IMR-90 (cell line): ENCODE data around the gene DENND1A. TPM values are rescaled to one million over a fixed set of nuclear protein-coding genes. Genes with fewer than 3 reads are reported as not detected.

Experiments used
- ATAC-seq: fragments of 200-7000 bp; cut with Tn5 transposase; 2 replicates; pipeline ENCODE4 v1.9.1; 2020; ENCODE audit warnings: low read depth, mild to moderate bottlenecking, moderate library complexity
- BruUV-seq: library from RNA; stranded (reverse); fragments of 400-500 nt; replicated peaks from 2 replicates; lab custom pipeline; 2021; lab: Mats Ljungman, UMichigan
- CTCF ChIA-PET: fragments of 300-600 bp; formaldehyde crosslinking; extraction: SDS; loops from one replicate; lab custom pipeline; 2021; ENCODE audit warnings: antibody characterized with exemption; lab: Yijun Ruan, JAX
- POLR2A ChIA-PET: fragments of 300-600 bp; sonication (Branson Sonifier 250); formaldehyde crosslinking; loops from one replicate; lab custom pipeline; 2022; ENCODE audit warnings: antibody characterized with exemption; ENCODE audit not compliant: unreplicated experiment; lab: Charles Lee
- DNase-seq: peaks from one replicate; pipeline ENCODE4 v3.0.0; 2013
- H2AFZ ChIP-seq: replicated peaks from 2 replicates; pipeline ENCODE3; 2013; ENCODE audit warnings: low read length, mild to moderate bottlenecking; ENCODE audit not compliant: poor library complexity
- H2AK5ac ChIP-seq: 2 replicates; pipeline ENCODE4 v1.6.1; 2013; ENCODE audit warnings: low read depth, low read length, inconsistent platforms
- H2AK9ac ChIP-seq: replicated peaks from 2 replicates; pipeline ENCODE3; 2013; ENCODE audit warnings: mild to moderate bottlenecking, low read depth, low read length, moderate library complexity; ENCODE audit not compliant: poor library complexity
- H2BK120ac ChIP-seq: 2 replicates; pipeline ENCODE4 v1.6.1; 2013; ENCODE audit warnings: low read depth, low read length, inconsistent platforms
- H2BK15ac ChIP-seq: 3 replicates; pipeline ENCODE4 v1.6.1; 2013; ENCODE audit warnings: low read depth, low read length, inconsistent platforms
- H2BK20ac ChIP-seq: 2 replicates; pipeline ENCODE4 v1.6.1; 2013; ENCODE audit warnings: low read depth, mild to moderate bottlenecking, inconsistent platforms, low read length, moderate library complexity
- H2BK5ac ChIP-seq: 2 replicates; pipeline ENCODE4 v1.6.1; 2013; ENCODE audit warnings: mild to moderate bottlenecking, low read depth, low read length, inconsistent platforms; ENCODE audit not compliant: poor library complexity, severe bottlenecking
- H3K14ac ChIP-seq: replicated peaks from 2 replicates; pipeline ENCODE4 v1.6.1; 2013; ENCODE audit warnings: low read depth, low read length, inconsistent platforms
- H3K18ac ChIP-seq: 2 replicates; pipeline ENCODE4 v1.6.1; 2013; ENCODE audit warnings: low read depth, low read length, control low read depth
- H3K23ac ChIP-seq: 2 replicates; pipeline ENCODE4 v1.6.1; 2013; ENCODE audit warnings: low read depth, low read length, inconsistent platforms
- H3K27ac ChIP-seq: 2 replicates; pipeline ENCODE4 v1.5.1; 2013; ENCODE audit warnings: mild to moderate bottlenecking, control low read depth, low read length; ENCODE audit not compliant: insufficient read depth
- H3K27me3 ChIP-seq: 2 replicates; pipeline ENCODE4 v1.6.1; 2013; ENCODE audit warnings: low read length; ENCODE audit not compliant: control insufficient read depth, insufficient read depth
- H3K36me3 ChIP-seq: 2 replicates; pipeline ENCODE4 v1.6.1; 2013; ENCODE audit warnings: low read length, mixed read lengths; ENCODE audit not compliant: control insufficient read depth, insufficient read depth
- H3K4ac ChIP-seq: 2 replicates; pipeline ENCODE4 v1.6.1; 2013; ENCODE audit warnings: low read depth, low read length, inconsistent platforms
- H3K4me1 ChIP-seq: 2 replicates; pipeline ENCODE4 v1.6.1; 2013; ENCODE audit warnings: low read length, mixed read lengths; ENCODE audit not compliant: control insufficient read depth, insufficient read depth
- H3K4me2 ChIP-seq: 2 replicates; pipeline ENCODE4 v1.6.1; 2013; ENCODE audit warnings: low read depth, mild to moderate bottlenecking, control low read depth, low read length, moderate library complexity
- H3K4me3 ChIP-seq: 2 replicates; pipeline ENCODE4 v1.5.1; 2013; ENCODE audit warnings: low read depth, mild to moderate bottlenecking, control low read depth, low read length, moderate library complexity; ENCODE audit not compliant: insufficient read depth
- H3K56ac ChIP-seq: 2 replicates; pipeline ENCODE4 v1.6.1; 2013; ENCODE audit warnings: low read length, inconsistent platforms; ENCODE audit not compliant: insufficient read depth; ENCODE audit errors: extremely low read depth
- H3K79me1 ChIP-seq, 2 experiments: 2 replicates each; pipeline ENCODE4 v1.6.1; 2013; ENCODE audit warnings: low read length in 2 of 2, inconsistent platforms in 1 of 2, low read depth in 1 of 2
- H3K9ac ChIP-seq: 2 replicates; pipeline ENCODE4 v1.6.1; 2013; ENCODE audit warnings: low read depth, low read length, control low read depth
- H3K9me1 ChIP-seq: 2 replicates; pipeline ENCODE4 v1.6.1; 2013; ENCODE audit warnings: low read length, inconsistent platforms; ENCODE audit not compliant: insufficient read depth
- H3K9me3 ChIP-seq: 2 replicates; pipeline ENCODE4 v1.6.1; 2013; ENCODE audit warnings: low read length; ENCODE audit not compliant: control insufficient read depth, insufficient read depth
- H4K20me1 ChIP-seq: 2 replicates; pipeline ENCODE4 v1.6.1; 2013; ENCODE audit warnings: low read length, inconsistent platforms; ENCODE audit not compliant: insufficient read depth
- H4K5ac ChIP-seq: 2 replicates; pipeline ENCODE4 v1.6.1; 2013; ENCODE audit warnings: mild to moderate bottlenecking, low read depth, low read length, control low read depth
- H4K8ac ChIP-seq, 2 experiments: 2 replicates each; pipeline ENCODE4 v1.6.1; 2013; ENCODE audit warnings: low read depth in 2 of 2, low read length in 2 of 2, control low read depth in 1 of 2, inconsistent platforms in 1 of 2
- H4K91ac ChIP-seq: 2 replicates; pipeline ENCODE4 v1.6.1; 2013; ENCODE audit warnings: low read depth, low read length, inconsistent platforms; ENCODE audit not compliant: insufficient read depth
- BHLHE40 ChIP-seq: fragments of 150-350 bp; IDR thresholded peaks from 2 replicates; pipeline ENCODE4 v1.6.1; 2016; ENCODE audit warnings: mild to moderate bottlenecking, low read depth, low read length
- dilution Hi-C: fragments of 300-500 bp; cut with HindIII; formaldehyde crosslinking; loops from one replicate; pipeline ENCODE4 v1.14.3; 2018; ENCODE audit warnings: low sequenced_read_pairs; ENCODE audit not compliant: unreplicated experiment
- in situ Hi-C: fragments of 300-500 bp; cut with MboI; formaldehyde crosslinking; loops from 3 replicates; pipeline ENCODE4 v1.14.3; 2019; ENCODE audit warnings: low sequenced_read_pairs, inconsistent platforms, mixed read lengths
- intact Hi-C: fragments of 100-400 bp; cut with micrococcal nuclease; formaldehyde crosslinking; loops from 2 replicates; pipeline ENCODE4 v1.10.0; 2022
- polyA plus RNA-seq, 3 experiments: library from polyadenylated mRNA; depleted of rRNA; stranded (reverse); fragments of >200 nt; gene quantifications; 2 replicates each; pipeline ENCODE4 v1.2.3, GENCODE V29; 2012; ENCODE audit warnings: low replicate concordance in 1 of 3
- total RNA-seq: library from RNA; depleted of rRNA; stranded (reverse); fragments of >200 nt; gene quantifications from 2 replicates; pipeline ENCODE4 v1.2.3, GENCODE V29; 2012

The DENND1A gene
- total and polyA plus RNA-seq, 2 of the 4 experiments (the other 2 are of a cell fraction), result 21.4 to 27.6 TPM

DNA sequence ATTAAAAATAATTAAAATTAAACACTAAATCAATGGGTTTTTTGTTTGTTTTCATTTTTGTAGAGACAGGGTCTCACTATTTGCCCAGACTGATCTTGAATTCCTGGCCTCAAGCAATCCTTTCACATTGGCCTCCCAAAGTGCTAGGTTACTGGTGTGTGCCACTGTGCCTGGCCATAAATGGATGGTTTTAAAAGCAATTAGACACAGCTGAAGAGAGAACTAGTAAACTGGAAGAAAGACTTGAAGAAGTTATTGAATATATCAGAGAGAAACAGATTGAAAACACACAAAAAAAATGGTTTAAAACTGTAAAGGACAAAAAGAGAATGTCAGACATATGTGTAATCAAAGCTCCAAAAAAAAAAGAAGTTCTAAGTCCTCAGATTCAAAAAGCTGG, 83.0 kb downstream of the DENND1A start:
- no peaks in the 10 kb centered on the region for H3K4me1 ChIP-seq
- no peak overlapping the region for H2BK120ac ChIP-seq
- 0 out of 4 replicates have a peak, but pooled peaks cover 0 to 3% of the 10 kb centered on the region in 2 experiments for H3K79me1 ChIP-seq
- no peak overlapping the region for H2AFZ ChIP-seq
- H3K4me3 ChIP-seq, result no peak overlapping the region
- dilution Hi-C loops, result no loop called here
- no peak overlapping the region for H3K4me2 ChIP-seq
- no peak overlapping the region for H3K18ac ChIP-seq
- DNase-seq (no peak), ATAC-seq (no peak)
- no peak overlapping the region for H3K14ac ChIP-seq
- peaks cover 1% of the 10 kb centered on the region; the same call in 1 of the 2 replicates for H3K36me3 ChIP-seq
- H3K27me3 ChIP-seq, result no peaks in the 10 kb centered on the region
- no peak overlapping the region for H4K8ac ChIP-seq
- no peak overlapping the region for H3K56ac ChIP-seq
- in situ Hi-C loops, result no loop called here
- TF ChIP-seq BHLHE40, result no peak
- H2BK20ac ChIP-seq, result no peak overlapping the region
- intact Hi-C loops, result no loop called here
- H2BK5ac ChIP-seq, result no peak overlapping the region
- H3K9ac ChIP-seq, result no peak overlapping the region
- no peak overlapping the region for H2AK9ac ChIP-seq
- no peak overlapping the region for H3K27ac ChIP-seq
- no peak overlapping the region for H4K91ac ChIP-seq
- H3K9me1 ChIP-seq, result no peaks in the 10 kb centered on the region
- no peak overlapping the region for H3K23ac ChIP-seq
- no peak overlapping the region for H2AK5ac ChIP-seq
- H2BK15ac ChIP-seq, result no peak overlapping the region
- no TSS peak for BruUV-seq
- H4K20me1 ChIP-seq, result no peaks in the 10 kb centered on the region
- peaks cover 11% of the 10 kb centered on the region for H3K9me3 ChIP-seq
- no peak overlapping the region for H3K4ac ChIP-seq
- ChIA-PET POLR2A (no interaction called here), CTCF (no interaction called here)
- no peak overlapping the region for H4K5ac ChIP-seq
